B cell (primary cell): ENCODE data around the gene TBC1D4. TPM values are rescaled to one million over a fixed set of nuclear protein-coding genes. Genes with fewer than 3 reads are reported as not detected.

Experiments used
- ATAC-seq: fragments of 200-7000 bp; cut with Tn5 transposase; one replicate; pipeline ENCODE4 v1.10.0; 2021; ENCODE audit warnings: low read depth, mild to moderate bottlenecking, moderate number of reproducible peaks, moderate library complexity
- CTCF ChIA-PET: fragments of 350-600 bp; sonication (Branson Sonifier 250); formaldehyde crosslinking; loops from one replicate; lab custom pipeline; 2021; ENCODE audit warnings: antibody characterized with exemption, inconsistent platforms; lab: Charles Lee
- POLR2A ChIA-PET: fragments of 350-600 bp; sonication (Branson Sonifier 250); formaldehyde crosslinking; loops from one replicate; lab custom pipeline; 2021; ENCODE audit warnings: antibody characterized with exemption; lab: Charles Lee
- DNase-seq: peaks from one replicate; pipeline ENCODE4 v3.0.0; 2013
- H2AFZ ChIP-seq: 2 replicates; pipeline ENCODE4 v1.6.1; 2012; ENCODE audit warnings: mild to moderate bottlenecking, low read depth, low read length; ENCODE audit not compliant: insufficient read depth, poor library complexity, severe bottlenecking
- H3K27ac ChIP-seq, 2 donors: 1 replicate in 1 of 2; 2 replicates in 1 of 2; pipeline ENCODE4 v1.5.1; 2012 to 2013; ENCODE audit warnings: low read length in 2 of 2, mild to moderate bottlenecking in 2 of 2, moderate library complexity in 1 of 2
- H3K27me3 ChIP-seq, 4 experiments: fragments of 200-600 bp in 1 of 4; sonication (generic) in 1 of 4; replicated peaks in 1 of 4; 1 replicate in 2 of 4; 2 replicates in 2 of 4; pipeline versions ENCODE4 v1.6.1 to v1.7.0; 2013 to 2016; ENCODE audit warnings: low read length in 3 of 4, mild to moderate bottlenecking in 2 of 4, mixed read lengths in 1 of 4, moderate library complexity in 1 of 4; ENCODE audit not compliant: insufficient read depth in 4 of 4, control insufficient read depth in 3 of 4; ENCODE audit errors: control extremely low read depth in 1 of 4
- H3K36me3 ChIP-seq, 2 experiments: replicated peaks in 1 of 2; 1 replicate in 1 of 2; 2 replicates in 1 of 2; pipeline versions ENCODE4 v1.6.1 to v1.7.1; 2013; ENCODE audit warnings: low read length in 1 of 2; ENCODE audit not compliant: insufficient read depth in 2 of 2, control insufficient read depth in 1 of 2; ENCODE audit errors: control extremely low read depth in 1 of 2, extremely low read depth in 1 of 2
- H3K4me1 ChIP-seq, 2 donors: fragments of 200-600 bp in 1 of 2; sonication (generic) in 1 of 2; 1 replicate in 1 of 2; 2 replicates in 1 of 2; pipeline versions ENCODE4 v1.5.1 to v1.6.1; 2013 to 2017; ENCODE audit warnings: low read length in 2 of 2; ENCODE audit not compliant: control insufficient read depth in 2 of 2, insufficient read depth in 2 of 2
- H3K4me2 ChIP-seq: replicated peaks from 2 replicates; pipeline ENCODE3; 2012; ENCODE audit warnings: mild to moderate bottlenecking, low read depth, low read length; ENCODE audit not compliant: poor library complexity, severe bottlenecking
- H3K4me3 ChIP-seq, 5 experiments: fragments of 200-600 bp in 1 of 5; sonication (generic) in 1 of 5; 1 replicate in 3 of 5; 2 replicates in 2 of 5; pipeline versions ENCODE4 v1.5.1 to v1.7.0; 2011 to 2016; ENCODE audit warnings: low read length in 4 of 5, mild to moderate bottlenecking in 4 of 5, low read depth in 2 of 5, control low read depth in 1 of 5, moderate library complexity in 1 of 5; ENCODE audit not compliant: insufficient read depth in 1 of 5; ENCODE audit errors: control extremely low read depth in 1 of 5, extremely low read depth in 1 of 5
- H3K79me2 ChIP-seq: fragments of 200-600 bp; sonication (generic); one replicate; pipeline ENCODE4 v1.6.0; 2016; ENCODE audit warnings: low read length; ENCODE audit not compliant: control insufficient read depth, insufficient read depth
- H3K9ac ChIP-seq: fragments of 200-600 bp; sonication (generic); 2 replicates; pipeline ENCODE4 v1.6.1; 2017; ENCODE audit warnings: mild to moderate bottlenecking, low read length, moderate library complexity
- H3K9me3 ChIP-seq, 3 donors: one replicate each; pipeline versions ENCODE4 v1.6.1 to v1.7.1; 2013; ENCODE audit warnings: low read length in 2 of 3; ENCODE audit not compliant: control insufficient read depth in 2 of 3, insufficient read depth in 1 of 3; ENCODE audit errors: control extremely low read depth in 1 of 3
- H4K20me1 ChIP-seq: 2 replicates; pipeline ENCODE4 v1.6.0; 2012; ENCODE audit warnings: mild to moderate bottlenecking, low read length; ENCODE audit not compliant: insufficient read depth, control insufficient read depth, poor library complexity, severe bottlenecking
- H3K27ac Mint-ChIP-seq: one replicate; pipeline ENCODE4 v1.8.0; 2021; ENCODE audit warnings: mixed read lengths
- H3K27me3 Mint-ChIP-seq: one replicate; pipeline ENCODE4 v1.8.0; 2021; ENCODE audit warnings: mixed read lengths
- H3K4me1 Mint-ChIP-seq: one replicate; pipeline ENCODE4 v1.8.0; 2021; ENCODE audit warnings: mixed read lengths
- H3K4me3 Mint-ChIP-seq: one replicate; pipeline ENCODE4 v1.8.0; 2021; ENCODE audit warnings: mixed read lengths
- H3K9me3 Mint-ChIP-seq: one replicate; pipeline ENCODE4 v1.8.0; 2022; ENCODE audit warnings: mixed read lengths; ENCODE audit not compliant: insufficient read depth
- CTCF ChIP-seq: fragments of 200-600 bp; IDR thresholded peaks from one replicate; pipeline ENCODE4 v1.8.0; 2022; ENCODE audit warnings: antibody characterized with exemption, mild to moderate bottlenecking
- EZH2 ChIP-seq: IDR thresholded peaks from 2 replicates; pipeline ENCODE4 v1.6.1; 2012; ENCODE audit warnings: borderline replicate concordance, low read depth, mild to moderate bottlenecking, moderate library complexity, low read length; ENCODE audit not compliant: insufficient read depth, poor library complexity, severe bottlenecking
- WGBS: methylation state at CpG from one replicate; pipeline ENCODE4 v1.1.5; 2013; ENCODE audit warnings: missing lambda C conversion rate; ENCODE audit not compliant: insufficient coverage; 5-methylcytosine and 5-hydroxymethylcytosine counted together
- intact Hi-C: fragments of 100-400 bp; cut with micrococcal nuclease; formaldehyde crosslinking; loops from one replicate; pipeline ENCODE4 v1.10.0; 2022
- polyA plus RNA-seq: library from polyadenylated mRNA; depleted of rRNA; stranded (reverse); fragments of >200 nt; gene quantifications from 2 replicates; pipeline ENCODE4 v1.2.3, GENCODE V29; 2012
- total RNA-seq, 2 donors: library from RNA; stranded (reverse); fragments of 120-200 nt in 1 of 2; gene quantifications; 1 replicate in 1 of 2; 2 replicates in 1 of 2; pipeline versions ENCODE4 v1.2.3 to v1.2.4, GENCODE V29; 2013 to 2022

Gene TBC1D4
- total and polyA plus RNA-seq, 2 donors (not counting 1 experiment from before 2014, with no cell fraction given): 1.6 to 3.5 TPM

GRCh38 chr13:75376792-75377402 is 105.1 kb downstream of the TBC1D4 start:
- ChIA-PET POLR2A (no interaction called here), CTCF (interaction anchor here (1.5 kb wide), 1 partner anchor 9 kb away, joined by 3 read pairs; no protein-coding TSS in a partner anchor)
- Mint-ChIP-seq H3K27me3 (peaks cover 4% of the 10 kb centered on the region), H3K9me3 (no peaks in the 10 kb centered on the region), H3K4me1 (no peaks in the 10 kb centered on the region), H3K4me3 (no peak overlapping the region), H3K27ac (no peak overlapping the region)
- Histone ChIP-seq H4K20me1 (no peaks in the 10 kb centered on the region), H3K4me1 (no peaks in the 10 kb centered on the region), H3K27me3 (no peaks in the 10 kb centered on the region), H3K27ac (no peak overlapping the region), H3K79me2 (no peaks in the 10 kb centered on the region), H2AFZ (no peak overlapping the region), H3K4me3 (no peak overlapping the region), H3K9me3 (no peaks in the 10 kb centered on the region), H3K9ac (no peak overlapping the region), H3K36me3 (no peaks in the 10 kb centered on the region), H3K4me2 (no peak overlapping the region)
- intact Hi-C loops: no loop called here
- 100% methylated on average over 3 of the region's 6 CpGs for WGBS
- TF ChIP-seq CTCF: no peak
- no peak for TF ChIP-seq EZH2
- DNase-seq: no peak
- ATAC-seq: no peak

GRCh38 chr13:75375329-75375728 is 106.6 kb downstream of the TBC1D4 start:
- no peaks in the 10 kb centered on the region for H3K4me1 Mint-ChIP-seq
- Histone ChIP-seq H3K27me3 (no peaks in the 10 kb centered on the region), H3K4me2 (no peak overlapping the region), H3K4me3 (no peak overlapping the region), H3K9me3 (no peaks in the 10 kb centered on the region), H4K20me1 (no peaks in the 10 kb centered on the region), H2AFZ (no peak overlapping the region), H3K27ac (no peak overlapping the region), H3K79me2 (no peaks in the 10 kb centered on the region), H3K9ac (no peak overlapping the region), H3K4me1 (no peaks in the 10 kb centered on the region), H3K36me3 (no peaks in the 10 kb centered on the region)
- H3K27me3 Mint-ChIP-seq: peaks cover 4% of the 10 kb centered on the region
- 86% methylated on average over 1 of the region's 2 CpGs for WGBS
- ATAC-seq (no peak), DNase-seq (no peak)
- POLR2A ChIA-PET: interaction anchor here (0.6 kb wide), 1 partner anchor 171 kb away, joined by 3 read pairs; no protein-coding TSS in a partner anchor
- intact Hi-C loops: no loop called here
- H3K27ac Mint-ChIP-seq: no peak overlapping the region
- H3K4me3 Mint-ChIP-seq: no peak overlapping the region
- CTCF ChIA-PET: interaction anchor here (1.5 kb wide), 1 partner anchor 10 kb away, joined by 3 read pairs; no protein-coding TSS in a partner anchor
- no peaks in the 10 kb centered on the region for H3K9me3 Mint-ChIP-seq
- no peak for TF ChIP-seq EZH2
- no peak for TF ChIP-seq CTCF
